Lung (tissue), 12 donors: ENCODE measurements around the gene MTERF4. TPM values are rescaled to one million over a fixed set of nuclear protein-coding genes. Genes with fewer than 3 reads are reported as not detected.

ENCODE experiments used
- ATAC-seq: fragments of 200-7000 bp; cut with Tn5 transposase; one replicate; pipeline ENCODE4 v1.9.1; 2020; ENCODE audit warnings: moderate number of reproducible peaks; ENCODE audit not compliant: insufficient read depth, low FRiP score
- DNase-seq, 3 donors: peaks; one replicate each; pipeline ENCODE4 v3.0.0-alpha.2; 2013 to 2017
- H3K27ac ChIP-seq, 2 donors: one replicate each; pipeline ENCODE4 v1.5.1; 2013; ENCODE audit warnings: mild to moderate bottlenecking in 2 of 2, moderate library complexity in 2 of 2, control low read depth in 1 of 2, inconsistent platforms in 1 of 2, low read depth in 1 of 2, low read length in 1 of 2
- H3K27me3 ChIP-seq, 3 donors: one replicate each; pipeline ENCODE4 v1.5.1; 2013; ENCODE audit warnings: low read length in 2 of 3; ENCODE audit not compliant: control insufficient read depth in 3 of 3, insufficient read depth in 3 of 3
- H3K36me3 ChIP-seq, 4 donors: one replicate each; pipeline ENCODE4 v1.5.1; 2013; ENCODE audit warnings: low read length in 4 of 4, mild to moderate bottlenecking in 1 of 4, moderate library complexity in 1 of 4; ENCODE audit not compliant: control insufficient read depth in 4 of 4, insufficient read depth in 4 of 4
- H3K4me1 ChIP-seq, 5 donors: one replicate each; pipeline ENCODE4 v1.5.1; 2013; ENCODE audit warnings: low read length in 5 of 5, mild to moderate bottlenecking in 2 of 5, moderate library complexity in 1 of 5; ENCODE audit not compliant: control insufficient read depth in 5 of 5, insufficient read depth in 5 of 5
- H3K4me3 ChIP-seq: one replicate; pipeline ENCODE4 v1.5.1; 2013; ENCODE audit warnings: mild to moderate bottlenecking, control low read depth, moderate library complexity
- H3K9ac ChIP-seq, 2 donors: one replicate each; pipeline ENCODE4 v1.5.1; 2013; ENCODE audit warnings: low read length in 2 of 2, control low read depth in 1 of 2; ENCODE audit not compliant: insufficient read depth in 1 of 2
- H3K9me3 ChIP-seq, 4 donors: one replicate each; pipeline ENCODE4 v1.5.1; 2013; ENCODE audit warnings: low read length in 3 of 4, mild to moderate bottlenecking in 1 of 4, moderate library complexity in 1 of 4; ENCODE audit not compliant: control insufficient read depth in 4 of 4, insufficient read depth in 3 of 4
- WGBS, 2 donors: extraction: QIAGEN DNeasy Blood & Tissue Kit; methylation state at CpG; one replicate each; pipeline ENCODE4 v1.1.7; 2013; 5-methylcytosine and 5-hydroxymethylcytosine counted together
- polyA plus RNA-seq, 2 donors: library from polyadenylated mRNA; stranded (reverse); fragments of 200-250 nt; gene quantifications; one replicate each; pipeline ENCODE4 v1.2.1, GENCODE V29; 2013
- total RNA-seq, 2 donors: library from RNA; depleted of rRNA in 1 of 2; stranded (reverse); fragments of >200 nt in 1 of 2; gene quantifications; one replicate each; pipeline ENCODE4 v1.2.1, GENCODE V29; 2014 to 2021
- TF ChIP-seq, protein P1 (sequence below): IDR thresholded peaks from 2 replicates; pipeline ENCODE4 v1.5.1; 2012; ENCODE audit warnings: mild to moderate bottlenecking; ENCODE audit errors: control extremely low read depth, extremely low read depth
- donor health status: control.
- donor health status: control.
- donor health status: Bipolar disorder and iron deficiency.
- donor health status: healthy.
- donor health status: DM: yes; HTN: yes; CAD: no.

The MTERF4 gene
- total and polyA plus RNA-seq, 4 donors, result 23.5 to 50.1 (median 27.5) TPM

- Histone ChIP-seq H3K27me3 (no peaks in the 10 kb centered on the region), H3K36me3 (peaks cover 0 to 12% (median 8%) of the 10 kb centered on the region in 4 donors), H3K9me3 (no peaks in the 10 kb centered on the region), H3K9ac (no peak overlapping the region), H3K27ac (no peak overlapping the region), H3K4me1 (no peaks in the 10 kb centered on the region), H3K4me3 (no peak overlapping the region)
- WGBS, 2 donors, result 95 to 97% methylated on average over 13 of the region's 13 CpGs
- TF ChIP-seq, protein P1, sequence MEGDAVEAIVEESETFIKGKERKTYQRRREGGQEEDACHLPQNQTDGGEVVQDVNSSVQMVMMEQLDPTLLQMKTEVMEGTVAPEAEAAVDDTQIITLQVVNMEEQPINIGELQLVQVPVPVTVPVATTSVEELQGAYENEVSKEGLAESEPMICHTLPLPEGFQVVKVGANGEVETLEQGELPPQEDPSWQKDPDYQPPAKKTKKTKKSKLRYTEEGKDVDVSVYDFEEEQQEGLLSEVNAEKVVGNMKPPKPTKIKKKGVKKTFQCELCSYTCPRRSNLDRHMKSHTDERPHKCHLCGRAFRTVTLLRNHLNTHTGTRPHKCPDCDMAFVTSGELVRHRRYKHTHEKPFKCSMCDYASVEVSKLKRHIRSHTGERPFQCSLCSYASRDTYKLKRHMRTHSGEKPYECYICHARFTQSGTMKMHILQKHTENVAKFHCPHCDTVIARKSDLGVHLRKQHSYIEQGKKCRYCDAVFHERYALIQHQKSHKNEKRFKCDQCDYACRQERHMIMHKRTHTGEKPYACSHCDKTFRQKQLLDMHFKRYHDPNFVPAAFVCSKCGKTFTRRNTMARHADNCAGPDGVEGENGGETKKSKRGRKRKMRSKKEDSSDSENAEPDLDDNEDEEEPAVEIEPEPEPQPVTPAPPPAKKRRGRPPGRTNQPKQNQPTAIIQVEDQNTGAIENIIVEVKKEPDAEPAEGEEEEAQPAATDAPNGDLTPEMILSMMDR, result no peak
- DNase-seq (no peak), ATAC-seq (no peak)
These were observed 23.5 kb upstream of the MTERF4 start for GRCh38 chr2:241125626-241126025.

DNA sequence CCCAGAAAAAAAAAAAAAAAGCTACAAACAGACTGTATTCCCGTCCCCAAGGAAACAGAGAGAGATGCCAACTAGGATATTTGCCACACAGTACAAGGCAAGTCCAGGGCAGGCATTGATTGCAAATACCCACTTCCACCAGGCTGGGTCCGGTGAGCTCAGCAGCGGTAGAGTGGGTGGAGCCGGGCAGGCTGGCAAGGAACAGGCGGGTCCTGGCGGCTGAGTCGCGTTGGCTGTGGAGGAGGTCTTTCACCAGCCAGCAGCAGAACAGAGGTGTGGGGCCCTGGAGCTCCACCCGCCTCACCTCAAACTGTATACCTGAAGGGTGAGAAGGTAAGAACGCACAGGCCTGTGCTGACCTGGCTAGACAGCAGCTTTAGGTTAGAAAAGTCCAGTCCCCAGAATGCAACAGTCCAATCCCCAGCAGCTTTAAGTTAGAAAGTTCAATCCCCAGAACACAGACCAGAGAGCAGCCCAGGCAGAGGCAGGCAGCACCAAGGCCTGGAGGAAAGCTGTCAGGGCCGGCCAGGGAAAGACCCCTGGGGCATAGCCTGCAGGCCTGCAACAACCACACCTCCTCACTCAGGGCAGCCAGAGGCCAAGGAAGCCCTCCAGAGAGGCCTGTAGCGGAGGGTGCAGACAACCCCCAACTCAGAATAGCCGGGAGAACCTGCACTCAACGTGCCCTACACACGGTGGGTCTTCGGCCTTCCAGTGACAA lies 21.9 kb upstream of the MTERF4 start:
- 89 to 91% methylated on average over 16 of the region's 16 CpGs for WGBS, 2 donors
- no peak overlapping the region for H3K9ac ChIP-seq
- DNase-seq, result no peak
- H3K36me3 ChIP-seq, result peaks cover 0 to 12% (median 8%) of the 10 kb centered on the region in 4 donors
- ATAC-seq, result no peak
- TF ChIP-seq, protein P1, result no peak
- H3K27ac ChIP-seq, result no peak overlapping the region
- no peaks in the 10 kb centered on the region for H3K9me3 ChIP-seq
- H3K27me3 ChIP-seq, result no peaks in the 10 kb centered on the region
- no peak overlapping the region for H3K4me3 ChIP-seq
- no peaks in the 10 kb centered on the region for H3K4me1 ChIP-seq

DNA sequence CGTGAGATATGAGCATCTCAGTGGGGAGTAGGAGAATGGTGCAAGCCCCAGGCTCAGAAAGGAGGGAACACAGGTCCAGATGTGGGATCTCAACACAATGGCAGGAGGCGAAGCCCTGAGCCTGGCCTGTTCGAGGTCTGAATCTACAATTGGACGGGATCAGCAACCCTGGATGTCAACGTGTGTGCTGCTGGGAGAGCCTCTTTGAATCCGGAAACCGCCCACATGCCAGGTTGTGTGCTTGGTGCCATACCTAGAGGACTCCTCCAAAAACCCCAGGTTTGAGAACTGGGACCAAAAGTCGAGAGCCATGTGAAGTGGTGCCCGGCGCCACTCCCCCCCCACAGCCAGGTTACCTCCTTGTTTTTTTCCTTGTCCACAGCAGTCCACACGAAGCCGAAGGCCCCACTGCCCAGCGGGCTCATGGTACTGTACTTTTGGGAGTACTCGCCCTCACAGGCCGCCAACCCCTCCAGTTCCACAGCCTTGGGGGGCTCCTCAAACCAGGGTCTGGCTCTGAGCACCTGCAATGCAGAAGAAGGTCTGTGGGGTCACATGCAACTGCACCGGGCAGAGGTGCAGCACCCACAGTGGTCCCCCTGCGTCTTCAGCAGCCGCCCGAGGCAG lies 20.4 kb upstream of the MTERF4 start:
- ATAC-seq (no peak), DNase-seq (no peak)
- no peak overlapping the region for H3K9ac ChIP-seq
- peaks cover 0 to 12% (median 8%) of the 10 kb centered on the region in 4 donors for H3K36me3 ChIP-seq
- no peak overlapping the region for H3K4me3 ChIP-seq
- no peak overlapping the region for H3K27ac ChIP-seq
- TF ChIP-seq, protein P1, result no peak
- no peaks in the 10 kb centered on the region for H3K9me3 ChIP-seq
- no peaks in the 10 kb centered on the region for H3K27me3 ChIP-seq
- WGBS, 2 donors, result 90 to 96% methylated on average over 19 of the region's 19 CpGs
- H3K4me1 ChIP-seq, result no peaks in the 10 kb centered on the region
